RWPE1 (cell line): ENCODE data around the gene ZNF367.

ENCODE experiments used
- CTCF ChIA-PET: fragments of 350-600 bp; sonication (Branson Sonifier 250); formaldehyde crosslinking; extraction: SDS; loops from one replicate; lab custom pipeline; 2021; lab: Yijun Ruan, JAX
- POLR2A ChIA-PET: fragments of 400-600 bp; formaldehyde crosslinking; extraction: SDS; loops from one replicate; lab custom pipeline; 2020; ENCODE audit warnings: antibody characterized with exemption; ENCODE audit not compliant: low non-redundant PET; lab: Yijun Ruan, JAX
- DNase-seq: peaks from one replicate; pipeline ENCODE4 v3.0.0; 2012; ENCODE audit warnings: low spot score
- H3K27ac ChIP-seq: fragments of 450-650 bp; 2 replicates; pipeline ENCODE4 v1.5.1; 2017
- TF ChIP-seq, protein P1 (sequence below): fragments of 450-650 bp; conservative IDR thresholded peaks from 2 replicates; pipeline ENCODE4 v1.5.1; 2017; ENCODE audit warnings: low read depth, mild to moderate bottlenecking

ZNF367 gene

DNA sequence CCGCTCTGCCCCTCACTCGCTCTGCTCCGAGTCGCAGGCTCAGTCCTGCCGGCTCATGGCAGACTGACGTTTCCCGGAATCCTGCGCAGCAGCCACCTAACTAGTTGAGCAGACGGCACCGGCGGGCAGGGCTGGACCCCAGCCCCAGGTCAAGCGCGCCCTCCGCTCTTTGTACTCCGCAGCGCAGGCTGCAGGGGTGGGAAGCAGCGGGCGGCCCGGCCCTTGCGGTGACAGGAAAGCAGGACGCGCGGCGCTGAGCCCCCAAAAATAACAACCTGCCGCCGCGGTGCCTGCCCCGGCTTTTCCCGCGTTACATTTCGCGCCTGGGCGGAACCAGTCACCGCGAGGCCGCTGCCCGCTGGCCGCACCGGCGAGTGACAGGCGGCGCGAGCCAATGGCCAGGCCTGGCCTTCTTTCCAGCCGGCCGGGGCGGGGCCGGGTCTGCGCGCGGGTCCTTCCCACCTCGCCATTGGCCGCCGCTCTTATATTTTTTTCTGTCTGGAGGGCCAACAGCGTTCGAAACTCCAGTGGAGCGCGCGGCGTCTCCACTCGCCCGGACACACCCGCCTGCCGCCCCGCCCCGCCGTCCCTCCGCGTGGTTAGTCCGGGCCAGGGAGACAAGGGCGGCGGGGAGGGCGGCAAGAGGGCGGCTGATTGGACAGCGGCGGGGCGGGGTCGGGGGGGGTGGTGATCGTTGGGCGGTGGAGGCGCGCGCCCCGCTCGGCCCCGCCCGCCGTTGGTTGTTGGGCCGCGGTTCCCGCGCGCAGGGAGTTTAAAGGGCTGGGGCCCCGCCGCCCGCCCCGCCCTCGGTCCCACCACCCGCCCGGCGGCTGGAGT lies at the start of gene ZNF367:
TSS of gene ZNF367 (minus strand) at position 288 of the 837 bp plus-strand sequence. CDS start 338 bp downstream, outside the sequence.
- TF ChIP-seq, protein P1, sequence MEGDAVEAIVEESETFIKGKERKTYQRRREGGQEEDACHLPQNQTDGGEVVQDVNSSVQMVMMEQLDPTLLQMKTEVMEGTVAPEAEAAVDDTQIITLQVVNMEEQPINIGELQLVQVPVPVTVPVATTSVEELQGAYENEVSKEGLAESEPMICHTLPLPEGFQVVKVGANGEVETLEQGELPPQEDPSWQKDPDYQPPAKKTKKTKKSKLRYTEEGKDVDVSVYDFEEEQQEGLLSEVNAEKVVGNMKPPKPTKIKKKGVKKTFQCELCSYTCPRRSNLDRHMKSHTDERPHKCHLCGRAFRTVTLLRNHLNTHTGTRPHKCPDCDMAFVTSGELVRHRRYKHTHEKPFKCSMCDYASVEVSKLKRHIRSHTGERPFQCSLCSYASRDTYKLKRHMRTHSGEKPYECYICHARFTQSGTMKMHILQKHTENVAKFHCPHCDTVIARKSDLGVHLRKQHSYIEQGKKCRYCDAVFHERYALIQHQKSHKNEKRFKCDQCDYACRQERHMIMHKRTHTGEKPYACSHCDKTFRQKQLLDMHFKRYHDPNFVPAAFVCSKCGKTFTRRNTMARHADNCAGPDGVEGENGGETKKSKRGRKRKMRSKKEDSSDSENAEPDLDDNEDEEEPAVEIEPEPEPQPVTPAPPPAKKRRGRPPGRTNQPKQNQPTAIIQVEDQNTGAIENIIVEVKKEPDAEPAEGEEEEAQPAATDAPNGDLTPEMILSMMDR: no peak
- ChIA-PET POLR2A (no interaction called here), CTCF (interaction anchor here (0.8 kb wide), 1 partner anchor 91 kb away, joined by 4 read pairs; no protein-coding TSS in a partner anchor)
- DNase-seq: peak; percentile 98
- H3K27ac ChIP-seq: peak within 1 kb of the TSS; percentile 98

DNA sequence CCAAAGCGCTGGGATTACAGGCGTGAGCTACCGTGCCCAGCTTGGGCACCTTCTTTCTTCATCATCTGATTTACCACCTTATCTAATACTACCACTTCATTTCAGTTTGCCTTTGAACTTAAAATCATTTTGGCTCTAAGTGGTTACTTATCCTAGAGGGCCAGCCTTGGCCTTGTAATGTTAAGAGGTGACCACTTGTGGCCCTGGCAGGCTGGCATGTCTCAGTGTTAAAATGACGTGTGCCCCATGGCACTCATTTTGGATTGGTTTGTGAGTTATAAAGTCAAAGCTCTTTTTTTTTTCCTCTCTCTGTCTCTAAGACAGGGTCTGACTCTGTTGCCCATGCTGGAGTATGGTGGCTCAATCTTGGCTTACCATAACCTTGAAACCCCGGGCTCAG lies 49.6 kb upstream of the ZNF367 start:
- TF ChIP-seq, protein P1: no peak
- H3K27ac ChIP-seq: no peak overlapping the region
- ChIA-PET CTCF (interaction anchor here (0.6 to 0.7 kb wide), 2 partner anchors 24 to 247 kb away, joined by 3 to 4 read pairs; no protein-coding TSS in a partner anchor), POLR2A (no interaction called here)
- DNase-seq: no peak

DNA sequence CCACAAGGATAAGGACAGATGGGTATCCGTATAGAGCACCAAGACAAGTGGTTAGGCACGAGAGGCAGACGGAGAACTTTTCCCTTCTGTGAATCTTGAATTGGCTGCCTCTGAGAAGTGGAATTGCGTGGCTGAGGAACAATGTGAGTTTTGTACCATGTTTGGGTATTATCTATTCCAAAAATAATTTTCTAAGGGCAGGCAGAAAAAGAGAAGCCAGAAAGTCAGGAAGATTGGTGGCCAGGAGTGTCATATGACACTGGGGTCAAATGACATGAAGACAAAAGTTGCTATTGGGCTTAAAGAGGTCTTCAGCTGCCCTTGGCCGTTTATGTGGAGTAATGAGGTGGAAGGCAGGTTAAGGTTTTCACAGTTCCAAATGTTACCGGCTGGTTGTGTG lies 46.3 kb upstream of the ZNF367 start:
- DNase-seq: no peak
- TF ChIP-seq, protein P1: no peak
- ChIA-PET POLR2A (no interaction called here), CTCF (no interaction called here)
- no peak overlapping the region for H3K27ac ChIP-seq

DNA sequence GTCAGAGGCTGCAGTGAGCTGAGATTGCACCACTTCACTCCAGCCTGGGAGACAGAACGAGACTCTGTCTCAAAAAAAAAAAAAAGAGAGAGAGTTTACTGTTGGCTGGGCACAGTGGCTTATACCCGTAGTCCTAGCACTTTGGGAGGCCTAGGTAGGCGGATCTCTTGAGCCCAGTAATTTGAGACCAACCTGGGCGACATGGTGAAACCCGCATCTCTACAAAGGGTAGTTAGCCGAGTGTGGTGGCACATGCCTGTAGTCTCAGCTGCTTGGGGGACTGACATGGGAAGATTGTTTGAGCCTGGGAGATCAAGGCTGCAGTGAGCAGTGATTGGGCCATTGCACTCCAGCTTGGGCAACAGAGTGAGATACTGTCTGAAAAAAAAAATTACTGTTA lies 44.4 kb upstream of the ZNF367 start:
- TF ChIP-seq, protein P1: no peak
- POLR2A ChIA-PET: no interaction called here
- H3K27ac ChIP-seq: no peak overlapping the region
- CTCF ChIA-PET: interaction anchor here (0.6 to 0.7 kb wide), 2 partner anchors 125 to 1182 kb away, joined by 5 read pairs; no protein-coding TSS in a partner anchor
- DNase-seq: no peak

DNA sequence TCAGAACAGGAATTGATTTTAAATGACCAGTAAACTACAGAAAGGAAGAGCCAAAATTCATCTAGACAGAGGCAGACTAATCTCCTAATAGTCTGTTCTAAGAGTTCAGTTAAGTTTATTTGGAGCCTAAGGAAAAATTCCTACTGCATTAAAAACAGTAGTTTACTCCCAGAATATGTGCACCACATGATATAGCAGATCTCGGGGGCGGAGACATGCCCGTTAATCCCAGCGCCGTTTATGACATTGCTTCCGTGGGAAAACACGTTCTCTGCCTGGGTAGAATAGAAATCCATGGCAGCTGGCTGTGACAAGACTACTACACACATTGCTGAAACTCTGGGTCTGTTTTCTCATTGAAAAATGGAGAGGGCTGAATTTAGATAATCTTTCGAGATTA lies 43.2 kb upstream of the ZNF367 start:
- DNase-seq: no peak
- TF ChIP-seq, protein P1: no peak
- H3K27ac ChIP-seq: no peak overlapping the region
- ChIA-PET POLR2A (no interaction called here), CTCF (interaction anchor here (0.8 kb wide), 1 partner anchor 18 kb away, joined by 9 read pairs; no protein-coding TSS in a partner anchor)

DNA sequence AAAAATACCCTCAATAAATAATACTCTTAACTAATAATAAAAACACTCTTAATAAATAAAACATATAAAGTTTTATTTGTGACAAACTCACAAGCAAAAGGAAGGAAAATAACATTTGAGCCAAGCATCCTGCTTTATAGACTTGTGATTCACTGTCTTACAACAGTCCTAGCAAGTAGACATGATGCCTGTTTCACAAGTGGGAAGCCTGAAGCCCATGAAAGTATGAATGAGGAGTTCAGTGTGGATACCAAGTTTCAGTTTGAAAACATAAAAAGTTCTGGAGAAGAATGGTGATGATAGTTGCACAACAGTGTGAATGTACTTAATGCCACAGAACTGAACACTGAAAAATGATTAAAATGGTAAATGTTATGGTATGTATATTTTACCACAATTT lies 42.7 kb upstream of the ZNF367 start:
- no peak for DNase-seq
- ChIA-PET POLR2A (no interaction called here), CTCF (no interaction called here)
- TF ChIP-seq, protein P1: no peak
- H3K27ac ChIP-seq: no peak overlapping the region
